RWPE2 (cell line): ENCODE results near the gene SORCS2.

Source experiments
- ATAC-seq: fragments of 200-7000 bp; cut with Tn5 transposase; 3 replicates; pipeline ENCODE4 v1.9.1; 2021; ENCODE audit warnings: low read depth
- DNase-seq: peaks from one replicate; pipeline ENCODE4 v3.0.0-alpha.2; 2020; ENCODE audit warnings: low spot score
- H3K27ac ChIP-seq: fragments of 450-650 bp; 2 replicates; pipeline ENCODE4 v1.5.1; 2017; ENCODE audit warnings: mild to moderate bottlenecking; ENCODE audit not compliant: poor library complexity, severe bottlenecking
- H3K27me3 ChIP-seq: fragments of 250-450 bp; sonication (Bioruptor Pico); 2 replicates; pipeline ENCODE4 v1.5.1; 2021; ENCODE audit warnings: mild to moderate bottlenecking, moderate library complexity; ENCODE audit not compliant: insufficient read depth, poor library complexity, severe bottlenecking
- H3K36me3 ChIP-seq: fragments of 250-450 bp; sonication (Bioruptor Pico); 2 replicates; pipeline ENCODE4 v1.5.1; 2020; ENCODE audit warnings: low read depth, mild to moderate bottlenecking, moderate library complexity
- H3K4me1 ChIP-seq: fragments of 250-450 bp; sonication (Bioruptor Pico); 2 replicates; pipeline ENCODE4 v1.5.1; 2021; ENCODE audit warnings: mild to moderate bottlenecking, moderate library complexity; ENCODE audit not compliant: insufficient read depth, poor library complexity, severe bottlenecking
- H3K4me3 ChIP-seq: fragments of 250-450 bp; sonication (Bioruptor Pico); 2 replicates; pipeline ENCODE4 v1.5.1; 2021; ENCODE audit warnings: mild to moderate bottlenecking, moderate library complexity; ENCODE audit not compliant: severe bottlenecking
- H3K9me3 ChIP-seq: fragments of 250-450 bp; sonication (Bioruptor Pico); 2 replicates; pipeline ENCODE4 v1.5.1; 2021; ENCODE audit warnings: mild to moderate bottlenecking, moderate library complexity; ENCODE audit not compliant: severe bottlenecking
- TF ChIP-seq, protein P1 (sequence below): fragments of 450-650 bp; IDR thresholded peaks from one replicate; pipeline ENCODE4 v1.5.1; 2017; ENCODE audit warnings: mild to moderate bottlenecking, moderate library complexity; ENCODE audit not compliant: poor library complexity, severe bottlenecking

SORCS2 gene

DNA sequence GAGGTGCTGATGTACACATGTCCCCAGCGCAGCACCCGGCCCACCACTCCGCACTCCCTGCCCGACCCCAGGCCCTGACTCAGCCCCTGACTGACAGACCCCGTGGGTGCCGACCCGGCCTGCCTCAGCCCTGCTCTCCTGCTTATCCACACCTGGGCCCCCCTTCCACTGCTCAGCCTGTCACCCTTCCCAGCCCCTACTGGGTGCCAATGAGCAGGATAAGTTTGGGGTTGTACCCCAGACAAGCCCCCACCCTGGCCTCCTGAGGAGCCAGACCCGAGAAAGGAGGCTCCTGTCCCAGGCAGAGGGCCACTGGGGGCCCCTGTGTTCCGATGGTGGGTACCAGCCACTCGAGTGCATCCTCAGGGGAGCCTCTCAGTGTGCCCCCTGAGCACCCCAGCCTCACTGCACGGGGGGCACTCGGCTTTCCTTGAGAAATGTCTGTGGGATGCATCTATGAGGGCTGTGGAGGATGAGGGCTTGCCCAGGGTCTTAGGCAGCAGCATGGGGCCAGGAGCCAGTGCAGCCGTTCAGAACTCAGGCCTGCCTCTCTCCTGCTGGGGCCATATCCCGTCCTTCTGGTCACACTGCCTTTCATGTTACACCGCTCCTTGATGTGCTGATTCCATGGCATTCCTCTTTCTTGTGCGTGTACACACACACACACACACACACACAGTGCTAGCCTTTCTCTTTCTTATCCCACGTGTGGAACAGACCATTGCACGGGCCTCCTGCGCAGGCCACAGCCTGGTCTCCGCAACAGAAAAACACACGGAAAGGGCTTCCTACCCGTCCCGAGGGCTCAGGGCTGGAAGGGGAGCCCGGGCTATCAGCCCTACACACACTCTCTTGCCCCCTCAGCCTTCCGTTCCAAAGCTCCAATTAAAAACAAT lies 462.5 kb downstream of the SORCS2 start:
- no peak overlapping the region for H3K4me3 ChIP-seq
- TF ChIP-seq, protein P1, sequence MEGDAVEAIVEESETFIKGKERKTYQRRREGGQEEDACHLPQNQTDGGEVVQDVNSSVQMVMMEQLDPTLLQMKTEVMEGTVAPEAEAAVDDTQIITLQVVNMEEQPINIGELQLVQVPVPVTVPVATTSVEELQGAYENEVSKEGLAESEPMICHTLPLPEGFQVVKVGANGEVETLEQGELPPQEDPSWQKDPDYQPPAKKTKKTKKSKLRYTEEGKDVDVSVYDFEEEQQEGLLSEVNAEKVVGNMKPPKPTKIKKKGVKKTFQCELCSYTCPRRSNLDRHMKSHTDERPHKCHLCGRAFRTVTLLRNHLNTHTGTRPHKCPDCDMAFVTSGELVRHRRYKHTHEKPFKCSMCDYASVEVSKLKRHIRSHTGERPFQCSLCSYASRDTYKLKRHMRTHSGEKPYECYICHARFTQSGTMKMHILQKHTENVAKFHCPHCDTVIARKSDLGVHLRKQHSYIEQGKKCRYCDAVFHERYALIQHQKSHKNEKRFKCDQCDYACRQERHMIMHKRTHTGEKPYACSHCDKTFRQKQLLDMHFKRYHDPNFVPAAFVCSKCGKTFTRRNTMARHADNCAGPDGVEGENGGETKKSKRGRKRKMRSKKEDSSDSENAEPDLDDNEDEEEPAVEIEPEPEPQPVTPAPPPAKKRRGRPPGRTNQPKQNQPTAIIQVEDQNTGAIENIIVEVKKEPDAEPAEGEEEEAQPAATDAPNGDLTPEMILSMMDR: no peak
- no peaks in the 10 kb centered on the region for H3K9me3 ChIP-seq
- DNase-seq: peak; percentile 65
- ATAC-seq: no peak
- no peaks in the 10 kb centered on the region for H3K36me3 ChIP-seq
- H3K27me3 ChIP-seq: no peaks in the 10 kb centered on the region
- no peak overlapping the region for H3K27ac ChIP-seq
- peaks cover 24% of the 10 kb centered on the region for H3K4me1 ChIP-seq

DNA sequence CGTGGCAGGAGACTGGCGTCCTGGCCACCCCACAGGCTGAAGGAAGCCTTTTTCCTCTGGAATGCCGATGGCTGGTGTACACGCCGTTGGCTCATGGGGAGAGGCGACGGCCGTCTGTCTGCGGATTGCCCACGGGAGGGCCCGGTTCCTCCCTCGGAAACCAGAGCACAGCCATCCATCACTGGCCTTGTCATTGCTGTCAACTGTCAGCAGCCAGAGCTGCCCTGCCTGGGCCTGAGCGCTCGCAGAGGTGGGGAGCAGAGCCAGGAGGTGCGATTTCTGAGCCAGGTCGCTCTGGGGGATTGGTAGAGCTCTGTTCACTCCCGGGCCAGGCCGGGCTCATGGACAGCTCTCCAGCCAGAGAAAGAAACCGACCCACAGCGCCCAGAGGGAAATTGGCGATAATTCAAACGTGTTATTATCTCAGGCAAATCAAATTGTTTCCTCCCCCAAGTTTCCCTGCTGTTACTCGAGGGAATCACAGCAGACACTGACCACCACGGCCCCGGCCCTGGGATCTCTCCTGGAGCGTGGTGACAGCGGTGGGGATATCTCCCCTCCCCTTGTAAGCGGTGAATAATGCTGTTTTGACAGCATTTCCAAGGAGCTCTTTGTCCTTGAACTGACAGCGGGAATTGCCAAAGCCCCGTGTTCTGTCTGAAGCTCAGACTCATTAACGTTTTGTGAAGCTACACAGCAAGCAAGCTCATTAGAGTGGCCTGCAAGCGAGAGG lies 463.3 kb downstream of the SORCS2 start:
- no peak overlapping the region for H3K4me3 ChIP-seq
- no peaks in the 10 kb centered on the region for H3K27me3 ChIP-seq
- no peaks in the 10 kb centered on the region for H3K36me3 ChIP-seq
- no peak overlapping the region for H3K27ac ChIP-seq
- TF ChIP-seq, protein P1: no peak
- H3K4me1 ChIP-seq: peaks cover 20% of the 10 kb centered on the region
- ATAC-seq (no peak), DNase-seq (no peak)
- H3K9me3 ChIP-seq: no peaks in the 10 kb centered on the region

DNA sequence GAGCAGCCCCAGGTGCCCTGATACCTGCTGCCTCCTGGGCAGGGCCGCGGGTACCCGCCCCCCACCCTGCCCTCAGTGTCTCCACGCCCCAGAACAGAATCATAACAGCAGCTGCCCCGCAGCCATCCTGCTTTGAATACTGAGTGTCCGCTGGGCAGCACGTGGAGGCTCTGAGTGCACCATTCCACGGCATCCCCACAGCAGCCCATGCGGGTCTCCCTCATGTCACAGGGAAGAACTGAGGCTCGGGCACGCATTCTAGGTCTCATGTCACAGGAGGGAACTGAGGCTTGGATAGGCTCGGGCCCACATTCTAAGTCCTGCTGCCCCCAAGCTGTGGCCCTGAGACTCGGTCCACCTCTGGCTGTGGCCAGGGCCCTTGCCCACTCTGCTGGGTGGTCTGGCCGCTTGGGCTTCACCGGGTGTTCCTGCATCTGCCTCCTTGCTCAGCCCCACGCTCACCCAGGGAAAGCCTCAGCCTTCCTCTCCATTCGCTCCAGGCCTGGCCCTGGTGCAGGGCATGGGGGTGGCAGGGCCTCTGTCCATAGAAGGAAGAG lies 464.0 kb downstream of the SORCS2 start:
- TF ChIP-seq, protein P1: no peak
- Histone ChIP-seq H3K36me3 (no peaks in the 10 kb centered on the region), H3K9me3 (no peaks in the 10 kb centered on the region), H3K27ac (no peak overlapping the region), H3K4me1 (peaks cover 13% of the 10 kb centered on the region), H3K4me3 (no peak overlapping the region), H3K27me3 (no peaks in the 10 kb centered on the region)
- DNase-seq: no peak
- no peak for ATAC-seq

DNA sequence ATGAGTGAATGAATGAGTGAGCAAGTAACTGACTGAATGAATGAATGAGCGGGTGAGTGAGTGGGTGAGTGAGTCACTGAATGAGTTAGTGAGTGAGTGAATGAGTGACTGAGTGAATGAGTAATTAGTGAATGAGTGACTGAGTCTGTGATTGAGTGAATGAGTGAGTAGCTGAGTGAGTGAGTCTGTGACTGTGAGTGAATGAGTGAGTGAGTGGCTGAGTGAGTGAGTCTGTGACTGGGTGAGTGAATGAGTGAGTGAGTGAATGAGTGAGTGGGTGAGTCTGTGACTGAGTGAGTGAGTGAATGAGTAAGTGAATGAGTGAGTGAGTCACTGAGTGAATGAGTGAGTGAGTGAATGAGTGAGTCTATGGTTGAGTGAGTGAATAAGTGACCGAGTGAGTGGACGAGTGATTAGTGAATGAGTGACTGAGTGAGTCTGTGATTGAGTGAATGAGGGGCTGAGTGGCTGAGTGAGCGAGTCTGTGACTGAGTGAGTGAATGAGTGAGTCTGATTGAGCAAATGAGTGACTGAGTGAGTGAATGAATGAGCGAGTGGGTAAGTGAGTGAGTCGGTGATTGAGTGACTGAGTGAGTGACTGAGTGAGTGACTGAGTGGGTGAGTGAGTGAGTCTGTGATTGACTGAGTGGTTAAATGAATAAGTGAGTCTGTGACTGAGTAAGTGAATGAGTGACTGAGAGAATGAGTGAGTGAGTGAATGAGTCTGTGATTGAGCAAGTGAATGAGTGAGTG lies 465.4 kb downstream of the SORCS2 start:
- Histone ChIP-seq H3K27ac (no peak overlapping the region), H3K9me3 (no peaks in the 10 kb centered on the region), H3K27me3 (no peaks in the 10 kb centered on the region), H3K4me1 (no peaks in the 10 kb centered on the region), H3K36me3 (no peaks in the 10 kb centered on the region), H3K4me3 (no peak overlapping the region)
- no peak for ATAC-seq
- TF ChIP-seq, protein P1: no peak
- DNase-seq: no peak
